Kidney (tissue), 14 donors: ENCODE measurements around the gene SBF1. TPM values are rescaled to one million over a fixed set of nuclear protein-coding genes. Genes with fewer than 3 reads are reported as not detected.

Experiments used
- DNase-seq, 5 donors: peaks; one replicate each; pipeline ENCODE4 v3.0.0-alpha.2; 2013 to 2020
- FAIRE-seq: peaks from 2 replicates; lab custom pipeline; 2012; peaks lifted over from hg19 to GRCh38; lab: Jason Lieb, UNC
- H3K27ac ChIP-seq, 2 donors: one replicate each; pipeline ENCODE4 v1.7.0; 2013; ENCODE audit warnings: low read depth in 2 of 2, low read length in 2 of 2, inconsistent platforms in 1 of 2
- H3K27me3 ChIP-seq: one replicate; pipeline ENCODE4 v1.7.1; 2013; ENCODE audit warnings: low read length, inconsistent platforms; ENCODE audit not compliant: control insufficient read depth, insufficient read depth
- H3K36me3 ChIP-seq, 3 donors: one replicate each; pipeline versions ENCODE4 v1.7.0 to v1.7.1; 2013; ENCODE audit warnings: low read length in 3 of 3, control low read depth in 1 of 3, inconsistent platforms in 1 of 3; ENCODE audit not compliant: insufficient read depth in 3 of 3, control insufficient read depth in 2 of 3
- H3K4me1 ChIP-seq, 3 donors: one replicate each; pipeline versions ENCODE4 v1.7.0 to v1.7.1; 2013; ENCODE audit warnings: low read length in 3 of 3, inconsistent platforms in 1 of 3, low read depth in 1 of 3; ENCODE audit not compliant: control insufficient read depth in 2 of 3, insufficient read depth in 2 of 3
- H3K4me3 ChIP-seq, 3 donors: one replicate each; pipeline versions ENCODE4 v1.7.0 to v1.8.1; 2013; ENCODE audit warnings: low read length in 3 of 3, control low read depth in 1 of 3, inconsistent platforms in 1 of 3
- H3K9ac ChIP-seq, 3 donors: one replicate each; pipeline versions ENCODE4 v1.7.0 to v1.7.1; 2013; ENCODE audit warnings: low read length in 3 of 3, control low read depth in 1 of 3, inconsistent platforms in 1 of 3
- H3K9me3 ChIP-seq, 3 donors: one replicate each; pipeline versions ENCODE4 v1.7.0 to v1.7.1; 2013; ENCODE audit warnings: low read length in 3 of 3, control low read depth in 1 of 3, inconsistent platforms in 1 of 3; ENCODE audit not compliant: control insufficient read depth in 2 of 3, insufficient read depth in 1 of 3
- CTCF ChIP-seq: IDR thresholded peaks from 3 replicates; pipeline ENCODE4 v1.5.1; 2012; ENCODE audit warnings: mild to moderate bottlenecking, moderate library complexity, borderline replicate concordance; ENCODE audit not compliant: insufficient read depth; ENCODE audit errors: extremely low read depth
- intact Hi-C: fragments of 100-400 bp; cut with DNase I; formaldehyde crosslinking; loops from one replicate; pipeline ENCODE4 v1.11.1; 2022
- polyA plus RNA-seq: library from polyadenylated mRNA; stranded (reverse); fragments of 350-450 nt; fragmentation: Illumina TruSeq; extraction: RNeasy Lipid Tissue Mini Kit (QIAGEN cat#74804); gene quantifications from one replicate; pipeline ENCODE4 v1.2.3, GENCODE V29; 2014; ENCODE audit warnings: low read depth, low replicate concordance; ENCODE audit not compliant: insufficient read depth
- total RNA-seq: library from RNA; stranded (reverse); fragmentation: NEBNext Ultra II Directional; extraction: Animal tissue kit (Norgen Biotek cat#: 25700); gene quantifications from one replicate; pipeline ENCODE4 v1.2.1, GENCODE V29; 2021
- donor health status: control.
- donor health status: control.
- donor health status: control.
- donor health status: control.
- donor health status: control.
- donor health status: DM: yes; HTN: yes; CAD: no.
- donor health status: Normal renal cell carcinoma (clear cell type).

The SBF1 gene
- total and polyA plus RNA-seq, 2 donors from 2014 or later, result 18.1 to 73.9 TPM

DNA sequence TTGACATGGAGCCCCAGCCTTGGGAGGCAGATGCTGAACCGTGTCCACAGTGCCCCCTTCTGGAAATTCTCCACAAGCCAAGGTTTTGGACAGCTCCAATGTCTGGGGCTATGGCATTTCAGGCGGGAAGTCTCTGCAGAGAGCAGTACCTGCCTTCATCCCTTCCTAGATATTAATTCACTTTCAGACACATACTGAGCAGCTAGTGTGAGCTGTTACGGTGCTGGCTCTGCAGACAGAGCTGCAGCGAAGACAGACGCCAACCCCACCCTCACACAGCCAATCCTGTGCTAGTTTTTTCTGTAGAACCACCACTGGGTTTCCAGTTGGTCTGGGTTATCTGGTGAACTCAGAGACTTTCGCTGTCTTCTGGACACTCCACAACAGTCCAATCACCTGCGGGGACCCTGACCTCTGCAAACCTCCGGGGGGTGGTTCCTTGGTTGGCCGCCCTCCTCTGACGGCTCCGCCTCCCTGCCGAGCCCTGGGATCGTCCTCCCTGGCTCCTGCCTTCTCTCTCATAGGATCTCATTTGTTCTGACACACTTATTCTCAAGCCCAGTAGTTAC is 23.6 kb upstream of the SBF1 start:
- no peak for FAIRE-seq
- Histone ChIP-seq H3K27me3 (no peaks in the 10 kb centered on the region), H3K36me3 (no peaks in the 10 kb centered on the region), H3K9ac (no peak overlapping the region), H3K27ac (no peak overlapping the region), H3K9me3 (no peaks in the 10 kb centered on the region), H3K4me1 (no peaks in the 10 kb centered on the region), H3K4me3 (no peak overlapping the region)
- peak; percentile 75 for TF ChIP-seq CTCF
- peak; percentile 75 to 88 (median 77) for DNase-seq
- intact Hi-C loops, result no loop called here

DNA sequence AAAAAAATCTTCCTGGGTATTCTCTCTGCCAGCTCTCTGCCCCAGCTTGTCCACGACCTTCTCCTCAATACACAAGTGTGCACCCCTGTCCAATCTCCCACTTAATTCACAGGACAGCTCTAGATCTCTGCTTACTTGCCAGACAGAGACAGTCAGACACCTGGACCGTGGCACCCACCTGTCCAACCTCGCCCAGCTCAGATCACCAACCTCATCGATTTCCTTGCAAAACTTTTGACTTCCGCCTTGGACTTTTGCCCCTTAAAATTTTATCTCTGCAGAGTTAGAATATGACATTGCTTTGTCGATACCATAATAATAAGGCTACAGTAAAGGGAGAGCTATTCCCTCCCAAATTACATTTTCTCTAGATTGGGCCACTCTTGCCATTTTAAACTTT is 22.3 kb upstream of the SBF1 start:
- Histone ChIP-seq H3K36me3 (no peaks in the 10 kb centered on the region), H3K4me3 (no peak overlapping the region), H3K9ac (no peak overlapping the region), H3K9me3 (no peaks in the 10 kb centered on the region), H3K4me1 (no peaks in the 10 kb centered on the region), H3K27ac (no peak overlapping the region), H3K27me3 (no peaks in the 10 kb centered on the region)
- DNase-seq (no peak), FAIRE-seq (no peak)
- TF ChIP-seq CTCF, result no peak
- intact Hi-C loops, result no loop called here

GRCh38 chr22:50490531-50491308 is 15.9 kb upstream of the SBF1 start:
- Histone ChIP-seq H3K27me3 (no peaks in the 10 kb centered on the region), H3K4me3 (no peak overlapping the region), H3K36me3 (peaks cover 0 to 4% (median 0%) of the 10 kb centered on the region in 3 donors), H3K9me3 (no peaks in the 10 kb centered on the region), H3K27ac (no peak overlapping the region), H3K4me1 (peaks cover 0 to 7% (median 0%) of the 10 kb centered on the region in 3 donors), H3K9ac (no peak overlapping the region)
- DNase-seq, result peak in 4 of 5 donors; percentile 66 to 73 (median 70)
- no peak for FAIRE-seq
- intact Hi-C loops, result no loop called here
- TF ChIP-seq CTCF, result no peak
